ENCODE measurements around the gene TACC2. TPM values are rescaled to one million over a fixed set of nuclear protein-coding genes. Genes with fewer than 3 reads are reported as not detected.

TACC2 gene
- total RNA-seq, 1 donor from 2014 or later, result 71.2 TPM

DNA sequence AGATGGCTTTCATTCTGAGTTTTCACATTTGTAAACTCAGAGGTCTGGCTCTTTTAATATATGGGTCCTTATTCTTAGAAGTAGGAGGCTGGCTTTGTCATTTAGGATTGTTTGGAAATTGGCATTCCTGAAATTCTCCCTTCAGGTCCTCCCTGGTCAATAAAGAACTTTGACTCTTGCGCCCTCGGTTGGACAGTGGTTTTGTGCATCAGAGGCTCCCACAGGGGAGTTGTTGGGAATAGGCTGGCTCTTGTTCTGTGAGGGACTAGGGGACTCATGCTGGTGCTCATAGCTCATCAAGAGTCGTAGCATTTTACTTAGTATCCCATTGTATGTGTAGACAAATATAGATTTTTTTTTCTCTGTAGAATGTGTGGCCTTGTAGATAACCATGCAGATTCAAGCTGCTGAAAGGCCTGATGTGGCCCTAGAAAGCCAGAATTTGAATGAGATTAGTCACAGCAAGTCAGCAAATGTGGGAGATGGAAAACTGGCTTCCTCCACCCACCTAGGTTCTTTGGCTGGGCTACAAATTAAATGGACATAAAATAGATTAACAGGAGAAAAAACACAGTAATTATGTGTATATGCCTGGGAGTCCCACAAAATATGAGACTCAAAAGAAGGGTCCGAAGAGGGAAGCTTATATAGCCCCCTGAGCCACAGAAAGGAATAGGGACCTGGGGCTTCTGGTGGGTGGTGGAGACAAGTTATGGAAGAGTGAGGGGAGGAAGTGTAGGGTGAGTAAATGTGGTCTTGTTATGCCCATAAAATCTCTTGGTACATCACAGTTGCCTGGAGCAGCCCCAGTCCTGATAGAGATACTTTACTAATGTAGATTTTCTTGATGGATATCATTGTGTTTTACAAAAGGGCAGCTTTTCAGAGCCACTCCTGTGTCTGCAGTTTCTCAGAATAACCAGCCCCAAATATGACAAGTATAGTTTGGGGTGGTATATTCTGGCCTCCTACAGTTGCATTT, 187.6 kb downstream of the TACC2 start:
- no peak for DNase-seq (ENCODE audit: extremely low spot score, unreplicated experiment)
- TF ChIP-seq CTCF (conservative IDR thresholded peaks at IDR 0.05), result no peak
- H3K27me3 Mint-ChIP-seq, result no peaks in the 10 kb centered on the region
- peaks cover 49% of the 10 kb centered on the region for H3K4me1 Mint-ChIP-seq (ENCODE audit: unreplicated experiment)
- H3K27ac Mint-ChIP-seq, result peak overlapping the region; percentile 36
- H3K4me3 Mint-ChIP-seq, result no peak overlapping the region
- H3K9me3 Mint-ChIP-seq, result no peaks in the 10 kb centered on the region
- H3K36me3 Mint-ChIP-seq, result no peaks in the 10 kb centered on the region

- no peaks in the 10 kb centered on the region for H3K9me3 Mint-ChIP-seq
- no peak overlapping the region for H3K27ac Mint-ChIP-seq
- H3K36me3 Mint-ChIP-seq, result no peaks in the 10 kb centered on the region
- no peaks in the 10 kb centered on the region for H3K27me3 Mint-ChIP-seq
- no peak overlapping the region for H3K4me3 Mint-ChIP-seq
- no peak for TF ChIP-seq CTCF (conservative IDR thresholded peaks at IDR 0.05)
- peaks cover 47% of the 10 kb centered on the region for H3K4me1 Mint-ChIP-seq (ENCODE audit: unreplicated experiment)
- no peak for DNase-seq (ENCODE audit: extremely low spot score, unreplicated experiment)
Measured at GRCh38 chr10:122178655-122179054, 189.7 kb downstream of the TACC2 start.

DNA sequence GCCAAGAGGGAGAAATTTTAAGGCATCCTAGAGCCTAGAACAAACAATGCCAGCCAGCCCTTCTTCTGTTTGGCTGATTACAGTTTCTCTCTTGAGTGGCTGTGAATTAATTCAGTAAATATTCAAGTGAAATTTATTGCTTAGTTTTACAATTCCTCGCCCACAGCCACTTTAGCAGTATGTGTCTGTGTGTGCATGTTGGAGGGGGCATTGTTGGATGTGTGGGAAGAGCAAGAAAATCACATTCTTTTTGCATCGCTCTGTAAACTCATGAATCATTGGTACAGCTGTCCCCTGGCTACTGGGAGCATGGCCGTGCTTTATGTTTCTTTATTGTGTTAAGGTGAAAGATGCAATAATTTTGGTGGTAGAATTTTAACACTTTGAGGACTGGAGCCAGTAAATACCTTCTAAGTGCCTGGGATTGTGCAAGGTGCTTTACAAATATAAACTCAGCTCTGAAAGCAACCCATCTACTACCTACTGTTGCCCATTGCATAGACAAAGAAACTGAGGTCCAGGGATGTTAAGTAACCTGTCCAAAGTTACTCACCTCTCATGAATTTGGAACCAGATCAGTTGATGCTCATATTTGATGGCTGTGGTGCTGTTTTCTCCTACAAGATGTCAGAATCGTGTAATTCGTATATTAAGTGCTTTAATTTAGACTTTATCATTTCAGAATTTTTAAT, 192.2 kb downstream of the TACC2 start:
- peaks cover 50% of the 10 kb centered on the region for H3K4me1 Mint-ChIP-seq (ENCODE audit: unreplicated experiment)
- H3K27ac Mint-ChIP-seq, result no peak overlapping the region
- H3K27me3 Mint-ChIP-seq, result no peaks in the 10 kb centered on the region
- no peak for DNase-seq (ENCODE audit: extremely low spot score, unreplicated experiment)
- H3K4me3 Mint-ChIP-seq, result no peak overlapping the region
- no peak for TF ChIP-seq CTCF (conservative IDR thresholded peaks at IDR 0.05)
- H3K9me3 Mint-ChIP-seq, result no peaks in the 10 kb centered on the region
- H3K36me3 Mint-ChIP-seq, result no peaks in the 10 kb centered on the region

DNA sequence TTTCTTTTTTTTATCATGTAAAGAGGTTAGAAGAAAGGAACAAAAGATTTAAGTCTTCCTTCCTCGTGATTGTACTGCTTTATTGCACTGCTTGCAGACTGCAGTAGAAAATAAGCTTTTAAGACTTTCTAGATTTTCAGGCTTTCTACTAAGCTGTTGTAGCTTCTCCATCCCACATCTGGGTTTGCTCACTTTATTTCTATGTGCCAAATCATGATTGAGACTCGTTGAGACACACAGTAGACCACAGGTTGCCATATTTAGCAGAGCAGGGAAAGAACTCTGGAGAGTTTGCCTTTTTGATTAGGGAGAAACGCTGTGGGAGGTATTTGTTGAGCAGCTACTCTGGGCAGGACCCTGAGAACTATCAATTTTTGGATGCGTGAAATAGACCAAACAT, 192.9 kb downstream of the TACC2 start:
- Mint-ChIP-seq H3K27ac (peak overlapping the region; percentile 36), H3K4me3 (no peak overlapping the region), H3K27me3 (no peaks in the 10 kb centered on the region), H3K36me3 (no peaks in the 10 kb centered on the region), H3K9me3 (no peaks in the 10 kb centered on the region), H3K4me1 (ENCODE audit: unreplicated experiment) (peaks cover 48% of the 10 kb centered on the region)
- no peak for DNase-seq (ENCODE audit: extremely low spot score, unreplicated experiment)
- no peak for TF ChIP-seq CTCF (conservative IDR thresholded peaks at IDR 0.05)

DNA sequence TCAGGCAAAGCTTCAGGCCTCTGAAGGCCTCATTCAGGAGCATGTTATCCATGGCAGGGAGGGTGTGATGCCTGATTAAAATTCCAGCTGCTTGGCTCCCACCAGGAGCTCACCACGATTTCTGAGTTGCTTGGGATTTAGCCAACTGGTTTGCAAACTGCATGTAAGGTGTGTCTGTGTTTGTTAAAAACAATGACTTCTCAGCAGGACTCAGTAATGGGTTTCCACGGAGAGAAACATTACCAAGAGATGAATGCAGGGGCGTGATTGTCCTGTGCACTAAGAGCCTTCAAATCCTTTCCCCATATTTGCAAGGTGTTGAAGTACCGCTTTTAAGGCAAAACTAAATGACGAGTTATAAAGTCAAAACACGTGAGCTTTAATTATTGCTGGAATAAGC, 193.3 kb downstream of the TACC2 start:
- H3K27ac Mint-ChIP-seq, result no peak overlapping the region
- H3K4me3 Mint-ChIP-seq, result no peak overlapping the region
- no peaks in the 10 kb centered on the region for H3K36me3 Mint-ChIP-seq
- no peak for TF ChIP-seq CTCF (conservative IDR thresholded peaks at IDR 0.05)
- no peaks in the 10 kb centered on the region for H3K9me3 Mint-ChIP-seq
- peaks cover 48% of the 10 kb centered on the region for H3K4me1 Mint-ChIP-seq (ENCODE audit: unreplicated experiment)
- H3K27me3 Mint-ChIP-seq, result no peaks in the 10 kb centered on the region
- no peak for DNase-seq (ENCODE audit: extremely low spot score, unreplicated experiment)
